Upper lobe of right lung (tissue), 1 donor: ENCODE results near the gene FAM83B. TPM values are rescaled to one million over a fixed set of nuclear protein-coding genes. Genes with fewer than 3 reads are reported as not detected.

Source experiments
- ATAC-seq: fragments of 200-7000 bp; cut with Tn5 transposase; one replicate; pipeline ENCODE4 v1.9.1; 2020; ENCODE audit warnings: mild to moderate bottlenecking, moderate library complexity
- DNase-seq: peaks from one replicate; pipeline ENCODE4 v3.0.0-alpha.2; 2020
- H3K27ac ChIP-seq: fragments of 200-600 bp; one replicate; pipeline ENCODE4 v1.8.0; 2022
- H3K27me3 ChIP-seq: fragments of 200-600 bp; one replicate; pipeline ENCODE4 v1.8.0; 2022; ENCODE audit warnings: mild to moderate bottlenecking
- H3K36me3 ChIP-seq: fragments of 200-600 bp; one replicate; pipeline ENCODE4 v1.8.0; 2022
- H3K4me1 ChIP-seq: fragments of 200-600 bp; one replicate; pipeline ENCODE4 v1.8.0; 2022
- H3K4me3 ChIP-seq: fragments of 200-600 bp; one replicate; pipeline ENCODE4 v1.8.0; 2022; ENCODE audit warnings: mild to moderate bottlenecking
- H3K9me3 ChIP-seq: fragments of 200-600 bp; one replicate; pipeline ENCODE4 v1.8.0; 2022
- CTCF ChIP-seq: fragments of 200-600 bp; IDR thresholded peaks from one replicate; pipeline ENCODE4 v1.8.0; 2022; ENCODE audit warnings: antibody characterized with exemption
- intact Hi-C: fragments of 100-400 bp; cut with DNase I; formaldehyde crosslinking; loops from one replicate; pipeline ENCODE4 v1.11.0; 2022
- total RNA-seq: library from RNA; stranded (reverse); fragmentation: NEBNext Ultra II Directional; extraction: Animal tissue kit (Norgen Biotek cat#: 25700); gene quantifications from one replicate; pipeline ENCODE4 v1.2.1, GENCODE V29; 2021
- donor health status: DM: no; HTN: yes; CAD: no; lungs with severe emphysema.

Gene FAM83B
- total RNA-seq, 1 donor from 2014 or later, result 0.20 TPM

GRCh38 chr6:54850114-54850513, 3.5 kb downstream of the FAM83B start:
- ATAC-seq (no peak), DNase-seq (no peak)
- H3K27ac ChIP-seq, result no peak overlapping the region
- H3K4me3 ChIP-seq, result no peak overlapping the region
- intact Hi-C loops, result no loop called here
- H3K4me1 ChIP-seq, result no peaks in the 10 kb centered on the region
- no peaks in the 10 kb centered on the region for H3K9me3 ChIP-seq
- H3K36me3 ChIP-seq, result no peaks in the 10 kb centered on the region
- peaks cover 7% of the 10 kb centered on the region for H3K27me3 ChIP-seq
- TF ChIP-seq CTCF, result no peak

- DNase-seq, result no peak
- no peak overlapping the region for H3K27ac ChIP-seq
- no peak for ATAC-seq
- H3K4me3 ChIP-seq, result no peak overlapping the region
- no peaks in the 10 kb centered on the region for H3K9me3 ChIP-seq
- no peaks in the 10 kb centered on the region for H3K4me1 ChIP-seq
- TF ChIP-seq CTCF, result no peak
- H3K36me3 ChIP-seq, result no peaks in the 10 kb centered on the region
- H3K27me3 ChIP-seq, result no peaks in the 10 kb centered on the region
- intact Hi-C loops, result no loop called here
Observed at GRCh38 chr6:54856129-54856528, 9.6 kb downstream of the FAM83B start.

- ATAC-seq (no peak), DNase-seq (no peak)
- Histone ChIP-seq H3K36me3 (no peaks in the 10 kb centered on the region), H3K27ac (no peak overlapping the region), H3K27me3 (no peaks in the 10 kb centered on the region), H3K4me3 (no peak overlapping the region), H3K9me3 (no peaks in the 10 kb centered on the region), H3K4me1 (no peaks in the 10 kb centered on the region)
- intact Hi-C loops, result no loop called here
- TF ChIP-seq CTCF, result no peak
Observed at GRCh38 chr6:54860132-54860531, 13.6 kb downstream of the FAM83B start.

- intact Hi-C loops, result no loop called here
- H3K36me3 ChIP-seq, result no peaks in the 10 kb centered on the region
- no peaks in the 10 kb centered on the region for H3K27me3 ChIP-seq
- H3K4me3 ChIP-seq, result no peak overlapping the region
- no peak for DNase-seq
- no peak for ATAC-seq
- no peaks in the 10 kb centered on the region for H3K4me1 ChIP-seq
- no peaks in the 10 kb centered on the region for H3K9me3 ChIP-seq
- no peak for TF ChIP-seq CTCF
- H3K27ac ChIP-seq, result no peak overlapping the region
Observed at GRCh38 chr6:54860739-54861138, 14.2 kb downstream of the FAM83B start.

- DNase-seq (no peak), ATAC-seq (no peak)
- Histone ChIP-seq H3K27me3 (no peaks in the 10 kb centered on the region), H3K4me1 (no peaks in the 10 kb centered on the region), H3K27ac (no peak overlapping the region), H3K36me3 (no peaks in the 10 kb centered on the region), H3K9me3 (no peaks in the 10 kb centered on the region), H3K4me3 (no peak overlapping the region)
- TF ChIP-seq CTCF, result no peak
- intact Hi-C loops, result no loop called here
Observed at GRCh38 chr6:54861905-54862616, 15.5 kb downstream of the FAM83B start.

- Histone ChIP-seq H3K27ac (no peak overlapping the region), H3K4me1 (no peaks in the 10 kb centered on the region), H3K4me3 (no peak overlapping the region), H3K9me3 (no peaks in the 10 kb centered on the region), H3K27me3 (no peaks in the 10 kb centered on the region), H3K36me3 (no peaks in the 10 kb centered on the region)
- TF ChIP-seq CTCF, result no peak
- intact Hi-C loops, result no loop called here
- DNase-seq (no peak), ATAC-seq (no peak)
Observed at GRCh38 chr6:54864272-54864671, 17.7 kb downstream of the FAM83B start.
